ENCODE results near the gene SSU72. TPM values are rescaled to one million over a fixed set of nuclear protein-coding genes. Genes with fewer than 3 reads are reported as not detected.
"Not testable (repeated sequence)": the region's sequence is repeated elsewhere in the genome, so short reads cannot be mapped to it uniquely, and the experiment has no call there.

The SSU72 gene
- total RNA-seq, 1 experiment from 2014 or later = 96.2 TPM

DNA sequence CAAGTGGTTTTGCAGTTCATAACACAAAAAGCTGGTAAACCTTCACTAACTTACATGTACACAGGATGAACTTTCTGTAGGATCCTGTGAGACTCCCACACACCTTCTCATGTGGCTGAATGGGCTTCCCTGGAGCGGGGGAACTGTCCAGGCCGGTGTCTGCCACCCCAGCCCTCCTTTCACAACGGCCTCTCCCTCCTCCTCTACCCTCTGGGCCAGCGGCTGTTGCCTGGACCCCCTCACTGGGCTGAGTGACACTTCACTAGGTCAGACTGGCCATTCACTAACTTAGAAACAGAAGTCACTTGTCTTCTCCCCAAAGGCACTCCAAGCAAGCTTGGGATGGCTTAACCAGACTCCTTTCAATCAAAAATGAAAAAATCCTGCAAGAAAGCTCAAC, 16.1 kb downstream of the SSU72 start:
- ChIA-PET CTCF (no interaction called here), POLR2A (no interaction called here)
- no peak overlapping the region for H3K4me3 ChIP-seq (ENCODE audit: low read depth, low read length)
- TF ChIP-seq, protein P1, sequence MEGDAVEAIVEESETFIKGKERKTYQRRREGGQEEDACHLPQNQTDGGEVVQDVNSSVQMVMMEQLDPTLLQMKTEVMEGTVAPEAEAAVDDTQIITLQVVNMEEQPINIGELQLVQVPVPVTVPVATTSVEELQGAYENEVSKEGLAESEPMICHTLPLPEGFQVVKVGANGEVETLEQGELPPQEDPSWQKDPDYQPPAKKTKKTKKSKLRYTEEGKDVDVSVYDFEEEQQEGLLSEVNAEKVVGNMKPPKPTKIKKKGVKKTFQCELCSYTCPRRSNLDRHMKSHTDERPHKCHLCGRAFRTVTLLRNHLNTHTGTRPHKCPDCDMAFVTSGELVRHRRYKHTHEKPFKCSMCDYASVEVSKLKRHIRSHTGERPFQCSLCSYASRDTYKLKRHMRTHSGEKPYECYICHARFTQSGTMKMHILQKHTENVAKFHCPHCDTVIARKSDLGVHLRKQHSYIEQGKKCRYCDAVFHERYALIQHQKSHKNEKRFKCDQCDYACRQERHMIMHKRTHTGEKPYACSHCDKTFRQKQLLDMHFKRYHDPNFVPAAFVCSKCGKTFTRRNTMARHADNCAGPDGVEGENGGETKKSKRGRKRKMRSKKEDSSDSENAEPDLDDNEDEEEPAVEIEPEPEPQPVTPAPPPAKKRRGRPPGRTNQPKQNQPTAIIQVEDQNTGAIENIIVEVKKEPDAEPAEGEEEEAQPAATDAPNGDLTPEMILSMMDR (IDR thresholded peaks at IDR 0.05; ENCODE audit: insufficient read depth in 1 of 2, low read depth in 1 of 2, low read length in 1 of 2, severe bottlenecking in 1 of 2, unreplicated experiment in 1 of 2) = no peak
- H3K36me3 ChIP-seq (ENCODE audit: control insufficient read depth, insufficient read depth, low read length) = no peaks in the 10 kb centered on the region
- no peaks in the 10 kb centered on the region for H3K4me1 ChIP-seq
- Mint-ChIP-seq H3K4me3 (ENCODE audit: unreplicated experiment) (no peak overlapping the region), H3K36me3 (ENCODE audit: insufficient read depth, unreplicated experiment) (peaks cover 51% of the 10 kb centered on the region), H3K27me3 (ENCODE audit: insufficient read depth, unreplicated experiment) (no peaks in the 10 kb centered on the region), H3K4me1 (ENCODE audit: low read depth, unreplicated experiment) (no peaks in the 10 kb centered on the region), H3K27ac (ENCODE audit: unreplicated experiment) (no peak overlapping the region), H3K9me3 (ENCODE audit: unreplicated experiment) (no peaks in the 10 kb centered on the region)
- intact Hi-C loops (cut with micrococcal nuclease; ENCODE audit: unreplicated experiment) = no loop called here
- no TSS peak for BruUV-seq (replicated peaks)
- no peaks in the 10 kb centered on the region for H3K27me3 ChIP-seq (replicated peaks; ENCODE audit: control insufficient read depth, insufficient read depth, low read length)
- no peak for DNase-seq
- H3K9me3 ChIP-seq = no peaks in the 10 kb centered on the region

DNA sequence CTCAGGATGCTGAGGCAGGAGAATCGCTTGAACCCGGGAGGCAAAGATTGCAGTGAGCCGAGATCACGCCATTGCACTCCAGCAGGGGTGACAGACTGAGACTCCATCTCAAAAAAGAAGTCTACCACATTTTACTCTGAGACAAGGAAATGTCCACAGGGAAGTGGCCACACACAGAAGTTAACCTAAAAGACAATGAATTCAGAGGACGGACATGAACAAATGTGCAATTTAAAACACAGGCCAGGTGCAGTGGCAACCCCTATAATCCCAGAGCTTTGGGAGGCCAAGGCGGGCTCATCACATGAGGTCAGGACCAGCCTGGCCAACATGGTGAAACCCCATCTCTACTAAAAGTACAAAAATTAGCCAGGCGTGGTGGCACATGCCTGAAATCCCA, 17.0 kb downstream of the SSU72 start:
- H3K9me3 ChIP-seq; H3K27me3 ChIP-seq (replicated peaks; ENCODE audit: control insufficient read depth, insufficient read depth, low read length); H3K36me3 ChIP-seq (ENCODE audit: control insufficient read depth, insufficient read depth, low read length); CTCF ChIA-PET; H3K4me3 ChIP-seq (ENCODE audit: low read depth, low read length); intact Hi-C loops (cut with micrococcal nuclease; ENCODE audit: unreplicated experiment); H3K9me3 Mint-ChIP-seq (ENCODE audit: unreplicated experiment); H3K27me3 Mint-ChIP-seq (ENCODE audit: insufficient read depth, unreplicated experiment); POLR2A ChIA-PET; DNase-seq; H3K4me3 Mint-ChIP-seq (ENCODE audit: unreplicated experiment); BruUV-seq (replicated peaks); H3K4me1 ChIP-seq; H3K27ac Mint-ChIP-seq (ENCODE audit: unreplicated experiment); H3K4me1 Mint-ChIP-seq (ENCODE audit: low read depth, unreplicated experiment): not testable (repeated sequence)
- H3K36me3 Mint-ChIP-seq (ENCODE audit: insufficient read depth, unreplicated experiment) = peaks cover 44% of the 10 kb centered on the region

DNA sequence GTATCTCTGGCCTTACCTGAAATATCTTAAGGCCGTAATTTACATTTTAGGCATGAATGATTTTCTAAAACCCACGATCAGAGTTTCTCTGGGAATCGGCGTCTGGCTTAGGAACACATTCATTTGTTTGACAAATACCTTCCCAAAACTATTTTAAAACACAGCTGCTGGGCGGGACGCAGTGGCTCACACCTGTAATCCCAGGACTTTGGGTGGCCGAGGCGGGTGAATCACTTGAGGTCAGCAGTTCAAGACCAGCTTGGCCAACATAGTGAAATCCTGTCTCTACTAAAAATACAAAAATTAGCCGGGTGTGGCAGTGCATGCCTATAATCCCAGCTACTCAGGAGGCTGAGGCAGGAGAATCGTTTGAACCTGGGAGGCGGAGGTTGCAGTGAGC, 17.7 kb downstream of the SSU72 start:
- BruUV-seq (replicated peaks); CTCF ChIA-PET; DNase-seq; H3K9me3 ChIP-seq; H3K4me1 Mint-ChIP-seq (ENCODE audit: low read depth, unreplicated experiment); H3K27me3 ChIP-seq (replicated peaks; ENCODE audit: control insufficient read depth, insufficient read depth, low read length); H3K9me3 Mint-ChIP-seq (ENCODE audit: unreplicated experiment); H3K36me3 ChIP-seq (ENCODE audit: control insufficient read depth, insufficient read depth, low read length); H3K4me3 ChIP-seq (ENCODE audit: low read depth, low read length); POLR2A ChIA-PET; H3K4me1 ChIP-seq; H3K27ac Mint-ChIP-seq (ENCODE audit: unreplicated experiment); H3K27me3 Mint-ChIP-seq (ENCODE audit: insufficient read depth, unreplicated experiment); intact Hi-C loops (cut with micrococcal nuclease; ENCODE audit: unreplicated experiment); H3K4me3 Mint-ChIP-seq (ENCODE audit: unreplicated experiment): not testable (repeated sequence)
- peaks cover 39% of the 10 kb centered on the region for H3K36me3 Mint-ChIP-seq (ENCODE audit: insufficient read depth, unreplicated experiment)

DNA sequence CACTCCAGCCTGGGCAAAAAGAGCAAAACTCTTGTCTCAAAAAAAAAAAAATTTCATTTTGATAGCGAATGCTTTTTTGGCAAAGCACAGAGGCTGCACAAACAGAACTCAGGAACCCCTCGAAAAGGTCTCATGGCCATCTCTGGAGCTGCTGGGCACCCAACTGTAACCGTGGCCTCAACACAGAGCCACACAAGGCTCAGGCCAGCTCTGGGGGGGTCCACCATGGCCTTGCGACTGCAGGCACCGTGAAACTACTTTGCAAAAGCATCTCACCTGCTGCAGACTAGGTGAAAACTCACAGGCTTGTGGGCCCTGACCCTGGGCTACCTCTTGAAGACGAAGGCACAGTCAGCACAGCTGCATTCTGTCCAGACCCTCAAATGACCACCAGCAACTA, 18.2 kb downstream of the SSU72 start:
- TF ChIP-seq, protein P1 (IDR thresholded peaks at IDR 0.05; ENCODE audit: insufficient read depth in 1 of 2, low read depth in 1 of 2, low read length in 1 of 2, severe bottlenecking in 1 of 2, unreplicated experiment in 1 of 2) = no peak
- POLR2A ChIA-PET = no interaction called here
- H3K4me3 Mint-ChIP-seq (ENCODE audit: unreplicated experiment) = no peak overlapping the region

More for the DNA sequence above, 18.2 kb downstream of the SSU72 start:
- no peaks in the 10 kb centered on the region for H3K9me3 Mint-ChIP-seq (ENCODE audit: unreplicated experiment)
- H3K36me3 ChIP-seq (ENCODE audit: control insufficient read depth, insufficient read depth, low read length) = no peaks in the 10 kb centered on the region
- H3K27me3 ChIP-seq (replicated peaks; ENCODE audit: control insufficient read depth, insufficient read depth, low read length) = no peaks in the 10 kb centered on the region
- H3K4me1 Mint-ChIP-seq (ENCODE audit: low read depth, unreplicated experiment) = no peaks in the 10 kb centered on the region
- H3K27me3 Mint-ChIP-seq (ENCODE audit: insufficient read depth, unreplicated experiment) = no peaks in the 10 kb centered on the region
- no peak for DNase-seq
- intact Hi-C loops (cut with micrococcal nuclease; ENCODE audit: unreplicated experiment) = no loop called here
- no peaks in the 10 kb centered on the region for H3K9me3 ChIP-seq
- H3K36me3 Mint-ChIP-seq (ENCODE audit: insufficient read depth, unreplicated experiment) = peaks cover 39% of the 10 kb centered on the region
- CTCF ChIA-PET = no interaction called here
- H3K4me3 ChIP-seq (ENCODE audit: low read depth, low read length) = no peak overlapping the region
- BruUV-seq (replicated peaks) = no TSS peak
- no peak overlapping the region for H3K27ac Mint-ChIP-seq (ENCODE audit: unreplicated experiment)
- H3K4me1 ChIP-seq = no peaks in the 10 kb centered on the region

All from Caco-2 (cell line).